Astrocyte (in vitro differentiated cells and primary cell): ENCODE data around the gene MYRIP. TPM values are rescaled to one million over a fixed set of nuclear protein-coding genes. Genes with fewer than 3 reads are reported as not detected.

ENCODE experiments used
- DNase-seq: peaks from one replicate; pipeline ENCODE4 v3.0.0-alpha.2; 2010; ENCODE audit warnings: low read depth
- FAIRE-seq: peaks from 2 replicates; lab custom pipeline; 2011; peaks lifted over from hg19 to GRCh38; lab: Jason Lieb, UNC
- H2AFZ ChIP-seq: 2 replicates; pipeline ENCODE4 v1.6.0; 2012; ENCODE audit warnings: low read depth, low read length, inconsistent platforms
- H3K27ac ChIP-seq: 2 replicates; pipeline ENCODE4 v1.5.1; 2011; ENCODE audit warnings: low read depth, low read length, inconsistent platforms
- H3K27me3 ChIP-seq: 2 replicates; pipeline ENCODE4 v1.6.0; 2011; ENCODE audit warnings: low read length, inconsistent platforms; ENCODE audit not compliant: insufficient read depth
- H3K36me3 ChIP-seq: 2 replicates; pipeline ENCODE4 v1.5.1; 2011; ENCODE audit warnings: low read length, inconsistent platforms; ENCODE audit not compliant: insufficient read depth
- H3K4me1 ChIP-seq: 2 replicates; pipeline ENCODE4 v1.5.1; 2011; ENCODE audit warnings: low read length, inconsistent platforms; ENCODE audit not compliant: insufficient read depth
- H3K4me2 ChIP-seq: 2 replicates; pipeline ENCODE4 v1.6.0; 2012; ENCODE audit warnings: low read length, inconsistent platforms
- H3K4me3 ChIP-seq: 2 replicates; pipeline ENCODE4 v1.5.1; 2011; ENCODE audit warnings: low read depth, mild to moderate bottlenecking, low read length, inconsistent platforms; ENCODE audit not compliant: insufficient read depth
- H3K79me2 ChIP-seq: 2 replicates; pipeline ENCODE4 v1.6.0; 2012; ENCODE audit warnings: mild to moderate bottlenecking, low read length, inconsistent platforms; ENCODE audit not compliant: insufficient read depth
- H3K9ac ChIP-seq: 2 replicates; pipeline ENCODE4 v1.6.0; 2012; ENCODE audit warnings: mild to moderate bottlenecking, low read length, inconsistent platforms
- H3K9me3 ChIP-seq: 2 replicates; pipeline ENCODE4 v1.5.1; 2012; ENCODE audit warnings: low read depth, mild to moderate bottlenecking, low read length, inconsistent platforms; ENCODE audit not compliant: insufficient read depth
- H4K20me1 ChIP-seq: 2 replicates; pipeline ENCODE4 v1.6.0; 2012; ENCODE audit warnings: low read length, inconsistent platforms; ENCODE audit not compliant: insufficient read depth
- H3K27ac Mint-ChIP-seq: one replicate; pipeline ENCODE4 v1.8.0; 2021; ENCODE audit warnings: mild to moderate bottlenecking, mixed read lengths; ENCODE audit not compliant: unreplicated experiment
- H3K27me3 Mint-ChIP-seq: one replicate; pipeline ENCODE4 v1.8.0; 2021; ENCODE audit warnings: low read depth, mixed read lengths; ENCODE audit not compliant: unreplicated experiment
- H3K36me3 Mint-ChIP-seq: one replicate; pipeline ENCODE4 v1.8.0; 2021; ENCODE audit warnings: low read depth, mixed read lengths; ENCODE audit not compliant: unreplicated experiment
- H3K4me1 Mint-ChIP-seq: one replicate; pipeline ENCODE4 v1.8.0; 2021; ENCODE audit warnings: low read depth, mixed read lengths; ENCODE audit not compliant: unreplicated experiment
- H3K4me3 Mint-ChIP-seq: one replicate; pipeline ENCODE4 v1.8.0; 2021; ENCODE audit warnings: mild to moderate bottlenecking, moderate library complexity, mixed read lengths; ENCODE audit not compliant: unreplicated experiment
- H3K9me3 Mint-ChIP-seq: one replicate; pipeline ENCODE4 v1.8.0; 2021; ENCODE audit warnings: mild to moderate bottlenecking, mixed read lengths; ENCODE audit not compliant: unreplicated experiment
- EZH2 ChIP-seq: IDR thresholded peaks from 2 replicates; pipeline ENCODE4 v1.6.1; 2012; ENCODE audit warnings: mild to moderate bottlenecking, low read length, inconsistent platforms; ENCODE audit not compliant: insufficient read depth
- total RNA-seq: library from RNA; stranded (reverse); gene quantifications from 2 replicates; pipeline ENCODE4 v1.2.1, GENCODE V29; 2021
- TF ChIP-seq, protein P1 (sequence below): IDR thresholded peaks from 2 replicates; pipeline ENCODE4 v1.5.1; 2011; ENCODE audit warnings: low read depth, mild to moderate bottlenecking, inconsistent platforms, low read length, moderate library complexity; ENCODE audit not compliant: insufficient read depth

The MYRIP gene
- total RNA-seq, 1 donor from 2014 or later: 0.07 TPM

DNA sequence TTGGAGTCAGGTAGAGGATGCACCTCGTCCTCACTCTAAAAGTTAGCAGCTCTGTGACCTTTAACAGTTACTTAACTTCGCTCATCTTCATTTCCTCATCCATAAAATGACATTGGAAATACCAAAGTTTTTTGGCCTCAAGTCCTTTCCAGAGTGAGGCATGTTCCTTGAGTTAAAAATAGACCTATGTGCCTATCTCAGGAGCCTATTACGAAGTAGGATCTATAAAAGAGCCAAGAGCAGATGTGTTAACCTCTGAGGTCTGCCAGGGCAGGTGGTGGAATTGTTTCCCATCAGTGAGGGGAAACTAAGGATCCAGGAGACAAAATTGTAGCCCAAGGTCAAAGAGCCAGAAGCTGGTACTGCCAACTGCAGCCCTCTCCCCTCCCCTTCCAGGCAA is 379.7 kb downstream of the MYRIP start:
- Mint-ChIP-seq H3K27ac (no peak overlapping the region), H3K27me3 (no peaks in the 10 kb centered on the region), H3K4me3 (no peak overlapping the region), H3K36me3 (no peaks in the 10 kb centered on the region), H3K4me1 (no peaks in the 10 kb centered on the region), H3K9me3 (no peaks in the 10 kb centered on the region)
- Histone ChIP-seq H3K27me3 (no peaks in the 10 kb centered on the region), H2AFZ (no peak overlapping the region), H3K4me2 (no peak overlapping the region), H3K9me3 (no peaks in the 10 kb centered on the region), H3K9ac (no peak overlapping the region), H3K4me1 (no peaks in the 10 kb centered on the region), H3K27ac (no peak overlapping the region), H4K20me1 (no peaks in the 10 kb centered on the region), H3K4me3 (no peak overlapping the region), H3K79me2 (no peaks in the 10 kb centered on the region), H3K36me3 (no peaks in the 10 kb centered on the region)
- no peak for FAIRE-seq
- TF ChIP-seq, protein P1, sequence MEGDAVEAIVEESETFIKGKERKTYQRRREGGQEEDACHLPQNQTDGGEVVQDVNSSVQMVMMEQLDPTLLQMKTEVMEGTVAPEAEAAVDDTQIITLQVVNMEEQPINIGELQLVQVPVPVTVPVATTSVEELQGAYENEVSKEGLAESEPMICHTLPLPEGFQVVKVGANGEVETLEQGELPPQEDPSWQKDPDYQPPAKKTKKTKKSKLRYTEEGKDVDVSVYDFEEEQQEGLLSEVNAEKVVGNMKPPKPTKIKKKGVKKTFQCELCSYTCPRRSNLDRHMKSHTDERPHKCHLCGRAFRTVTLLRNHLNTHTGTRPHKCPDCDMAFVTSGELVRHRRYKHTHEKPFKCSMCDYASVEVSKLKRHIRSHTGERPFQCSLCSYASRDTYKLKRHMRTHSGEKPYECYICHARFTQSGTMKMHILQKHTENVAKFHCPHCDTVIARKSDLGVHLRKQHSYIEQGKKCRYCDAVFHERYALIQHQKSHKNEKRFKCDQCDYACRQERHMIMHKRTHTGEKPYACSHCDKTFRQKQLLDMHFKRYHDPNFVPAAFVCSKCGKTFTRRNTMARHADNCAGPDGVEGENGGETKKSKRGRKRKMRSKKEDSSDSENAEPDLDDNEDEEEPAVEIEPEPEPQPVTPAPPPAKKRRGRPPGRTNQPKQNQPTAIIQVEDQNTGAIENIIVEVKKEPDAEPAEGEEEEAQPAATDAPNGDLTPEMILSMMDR: no peak
- TF ChIP-seq EZH2: no peak
- DNase-seq: no peak

DNA sequence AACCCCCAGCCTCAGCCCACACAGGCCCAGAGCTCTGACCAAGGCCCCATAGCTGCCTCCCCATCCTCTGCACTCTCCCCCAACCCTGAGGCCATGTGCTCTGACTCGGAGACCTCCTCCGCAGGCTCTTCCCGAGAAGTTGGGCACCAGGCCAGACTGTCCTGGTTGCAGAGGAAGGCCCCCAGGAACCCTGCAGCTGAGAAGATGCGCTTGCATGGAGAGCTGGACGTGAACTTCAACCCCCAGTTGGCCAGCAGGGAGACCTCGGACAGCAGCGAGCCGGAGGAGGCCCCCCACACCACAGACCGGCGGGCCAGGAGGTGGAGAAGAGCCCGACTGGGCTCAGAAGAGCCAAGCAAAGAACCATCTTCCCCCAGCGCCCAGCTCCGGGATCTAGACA is 380.6 kb downstream of the MYRIP start:
- no peak overlapping the region for H3K4me2 ChIP-seq
- H3K79me2 ChIP-seq: no peaks in the 10 kb centered on the region
- no peaks in the 10 kb centered on the region for H3K9me3 Mint-ChIP-seq
- no peaks in the 10 kb centered on the region for H3K36me3 Mint-ChIP-seq
- no peaks in the 10 kb centered on the region for H3K9me3 ChIP-seq
- no peak overlapping the region for H3K27ac ChIP-seq
- H3K4me1 Mint-ChIP-seq: no peaks in the 10 kb centered on the region
- FAIRE-seq (no peak), DNase-seq (no peak)
- no peaks in the 10 kb centered on the region for H3K27me3 Mint-ChIP-seq
- no peak for TF ChIP-seq EZH2
- TF ChIP-seq, protein P1: no peak
- H2AFZ ChIP-seq: no peak overlapping the region
- no peak overlapping the region for H3K4me3 ChIP-seq
- no peaks in the 10 kb centered on the region for H3K4me1 ChIP-seq
- H4K20me1 ChIP-seq: no peaks in the 10 kb centered on the region
- no peak overlapping the region for H3K4me3 Mint-ChIP-seq
- H3K27me3 ChIP-seq: no peaks in the 10 kb centered on the region
- no peak overlapping the region for H3K9ac ChIP-seq
- H3K27ac Mint-ChIP-seq: no peak overlapping the region
- H3K36me3 ChIP-seq: no peaks in the 10 kb centered on the region

DNA sequence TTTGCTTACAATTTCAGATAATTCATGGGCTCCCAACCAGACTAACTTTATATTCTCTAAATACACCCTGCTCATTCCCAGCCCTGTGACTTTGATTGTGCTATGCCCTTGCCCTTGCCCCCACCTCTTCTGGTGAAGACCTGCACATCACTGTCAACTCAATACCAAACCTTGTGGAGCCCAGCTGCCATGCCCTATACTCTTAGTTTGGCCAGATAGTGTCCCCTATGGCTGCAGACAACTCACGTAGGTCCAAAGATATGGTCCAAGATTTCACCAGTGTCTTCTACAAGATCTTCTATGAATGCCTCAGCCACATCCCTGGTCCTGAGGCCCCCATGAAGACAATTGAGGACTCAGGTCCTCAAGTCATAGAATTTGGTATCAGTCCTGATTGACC is 381.8 kb downstream of the MYRIP start:
- Histone ChIP-seq H3K27me3 (no peaks in the 10 kb centered on the region), H3K36me3 (no peaks in the 10 kb centered on the region), H3K4me3 (no peak overlapping the region), H3K9me3 (no peaks in the 10 kb centered on the region), H2AFZ (no peak overlapping the region), H4K20me1 (no peaks in the 10 kb centered on the region), H3K27ac (no peak overlapping the region), H3K4me1 (no peaks in the 10 kb centered on the region), H3K4me2 (no peak overlapping the region), H3K79me2 (no peaks in the 10 kb centered on the region), H3K9ac (no peak overlapping the region)
- FAIRE-seq (no peak), DNase-seq (no peak)
- no peaks in the 10 kb centered on the region for H3K9me3 Mint-ChIP-seq
- H3K36me3 Mint-ChIP-seq: no peaks in the 10 kb centered on the region
- no peak overlapping the region for H3K27ac Mint-ChIP-seq
- H3K4me3 Mint-ChIP-seq: no peak overlapping the region
- no peaks in the 10 kb centered on the region for H3K4me1 Mint-ChIP-seq
- TF ChIP-seq, protein P1: no peak
- TF ChIP-seq EZH2: no peak
- no peaks in the 10 kb centered on the region for H3K27me3 Mint-ChIP-seq
